ENCODE data around the gene GOT1. TPM values are rescaled to one million over a fixed set of nuclear protein-coding genes. Genes with fewer than 3 reads are reported as not detected.

The GOT1 gene
- total and polyA plus RNA-seq, 2 donors = 16.1 to 19.9 TPM

GRCh38 chr10:99442394-99442793, 12.0 kb upstream of the GOT1 start:
- WGBS = 97% methylated on average over 5 of the region's 5 CpGs
- DNase-seq (ENCODE audit: low read depth in 6 of 9, low spot score in 9 of 9) = no peak
- H3K4me3 ChIP-seq (ENCODE audit: low read length in 2 of 2) = no peak overlapping the region
- H3K4me1 ChIP-seq (ENCODE audit: control insufficient read depth in 2 of 2, insufficient read depth in 2 of 2, low read length in 2 of 2) = no peaks in the 10 kb centered on the region
- H3K27ac ChIP-seq (ENCODE audit: low read depth in 1 of 2, low read length in 1 of 2) = no peak overlapping the region
- H3K9me3 ChIP-seq (ENCODE audit: control insufficient read depth in 2 of 2, insufficient read depth in 1 of 2, low read length in 1 of 2) = no peaks in the 10 kb centered on the region
- peaks cover 0 to 7% of the 10 kb centered on the region in 2 donors for H3K27me3 ChIP-seq (ENCODE audit: control insufficient read depth in 2 of 2, insufficient read depth in 1 of 2, low read length in 1 of 2)
- no peaks in the 10 kb centered on the region for H3K36me3 ChIP-seq (ENCODE audit: control insufficient read depth in 2 of 2, insufficient read depth in 2 of 2, low read length in 1 of 2)

DNA sequence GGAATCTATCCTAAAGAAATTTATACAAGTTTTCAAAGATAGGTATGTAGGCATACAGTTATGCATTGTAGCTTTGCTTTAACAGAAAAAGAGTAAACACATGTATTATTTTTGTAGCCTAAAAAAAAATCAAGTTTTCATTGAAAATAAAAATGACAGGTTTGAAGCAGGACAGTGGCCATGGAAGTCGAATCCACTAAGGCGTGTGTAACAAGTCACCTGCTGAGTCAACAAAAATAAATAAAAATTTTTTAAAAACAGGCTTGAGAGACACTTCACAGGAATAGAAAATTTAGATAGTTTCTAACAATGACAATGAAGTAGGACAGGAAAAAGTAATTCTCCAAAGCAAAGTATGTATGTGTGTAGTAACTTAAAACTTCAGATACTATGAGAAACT, 8.5 kb upstream of the GOT1 start:
- Histone ChIP-seq H3K27ac (ENCODE audit: low read depth in 1 of 2, low read length in 1 of 2) (no peak overlapping the region), H3K4me1 (ENCODE audit: control insufficient read depth in 2 of 2, insufficient read depth in 2 of 2, low read length in 2 of 2) (no peaks in the 10 kb centered on the region), H3K27me3 (ENCODE audit: control insufficient read depth in 2 of 2, insufficient read depth in 1 of 2, low read length in 1 of 2) (no peaks in the 10 kb centered on the region), H3K9me3 (ENCODE audit: control insufficient read depth in 2 of 2, insufficient read depth in 1 of 2, low read length in 1 of 2) (no peaks in the 10 kb centered on the region), H3K36me3 (ENCODE audit: control insufficient read depth in 2 of 2, insufficient read depth in 2 of 2, low read length in 1 of 2) (no peaks in the 10 kb centered on the region), H3K4me3 (ENCODE audit: low read length in 2 of 2) (no peak overlapping the region)
- WGBS = 98% methylated on average over 2 of the region's 2 CpGs
- no peak for DNase-seq (ENCODE audit: low read depth in 6 of 9, low spot score in 9 of 9)

DNA sequence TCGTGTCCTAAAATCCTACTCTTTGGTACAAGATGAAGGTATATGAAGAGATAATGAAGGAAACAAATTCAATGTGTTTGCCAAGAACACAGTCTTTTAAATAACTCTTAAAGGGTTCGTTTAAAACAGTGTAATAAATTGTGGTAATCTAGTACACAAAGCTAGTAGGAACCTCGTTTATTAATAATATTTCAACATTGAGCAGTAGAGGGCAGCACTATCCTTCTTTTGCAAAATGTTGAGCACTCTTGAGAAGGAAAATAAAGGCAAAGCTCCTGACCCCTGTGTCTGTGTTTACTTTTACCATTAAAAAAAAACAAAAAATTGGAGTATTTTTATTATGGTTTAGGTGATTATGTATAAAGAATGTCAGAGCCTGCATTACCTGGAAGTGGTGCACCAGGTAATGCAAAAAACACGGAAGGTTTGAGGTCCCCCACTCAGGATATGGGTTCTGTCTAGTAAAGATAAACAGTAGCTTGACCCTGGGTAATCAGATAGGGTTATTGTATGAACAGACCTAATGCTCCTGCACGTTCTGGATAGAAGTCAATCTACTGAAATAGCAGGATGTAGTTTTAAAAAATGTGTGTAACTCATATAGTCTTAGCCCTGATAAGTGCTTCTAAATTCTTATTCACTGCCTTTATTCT, 5.7 kb upstream of the GOT1 start:
- DNase-seq (ENCODE audit: low read depth in 6 of 9, low spot score in 9 of 9) = peak in 5 of 9 donors; percentile 9 to 59 (median 32)
- Histone ChIP-seq H3K4me3 (ENCODE audit: low read length in 2 of 2) (no peak overlapping the region), H3K36me3 (ENCODE audit: control insufficient read depth in 2 of 2, insufficient read depth in 2 of 2, low read length in 1 of 2) (no peaks in the 10 kb centered on the region), H3K9me3 (ENCODE audit: control insufficient read depth in 2 of 2, insufficient read depth in 1 of 2, low read length in 1 of 2) (no peaks in the 10 kb centered on the region), H3K4me1 (ENCODE audit: control insufficient read depth in 2 of 2, insufficient read depth in 2 of 2, low read length in 2 of 2) (peaks cover 4 to 5% of the 10 kb centered on the region in 2 donors), H3K27me3 (ENCODE audit: control insufficient read depth in 2 of 2, insufficient read depth in 1 of 2, low read length in 1 of 2) (no peaks in the 10 kb centered on the region), H3K27ac (ENCODE audit: low read depth in 1 of 2, low read length in 1 of 2) (no peak overlapping the region)
- WGBS = 44% methylated on average over 5 of the region's 5 CpGs

- WGBS = 41% methylated on average over 1 of the region's 1 CpG
- no peak for DNase-seq (ENCODE audit: low read depth in 6 of 9, low spot score in 9 of 9)
- Histone ChIP-seq H3K4me1 (ENCODE audit: control insufficient read depth in 2 of 2, insufficient read depth in 2 of 2, low read length in 2 of 2) (peaks cover 11 to 15% of the 10 kb centered on the region in 2 donors), H3K9me3 (ENCODE audit: control insufficient read depth in 2 of 2, insufficient read depth in 1 of 2, low read length in 1 of 2) (no peaks in the 10 kb centered on the region), H3K36me3 (ENCODE audit: control insufficient read depth in 2 of 2, insufficient read depth in 2 of 2, low read length in 1 of 2) (no peaks in the 10 kb centered on the region), H3K4me3 (ENCODE audit: low read length in 2 of 2) (no peak overlapping the region), H3K27me3 (ENCODE audit: control insufficient read depth in 2 of 2, insufficient read depth in 1 of 2, low read length in 1 of 2) (no peaks in the 10 kb centered on the region), H3K27ac (ENCODE audit: low read depth in 1 of 2, low read length in 1 of 2) (no peak overlapping the region)
Measured at GRCh38 chr10:99433378-99434020, 3.1 kb upstream of the GOT1 start.

DNA sequence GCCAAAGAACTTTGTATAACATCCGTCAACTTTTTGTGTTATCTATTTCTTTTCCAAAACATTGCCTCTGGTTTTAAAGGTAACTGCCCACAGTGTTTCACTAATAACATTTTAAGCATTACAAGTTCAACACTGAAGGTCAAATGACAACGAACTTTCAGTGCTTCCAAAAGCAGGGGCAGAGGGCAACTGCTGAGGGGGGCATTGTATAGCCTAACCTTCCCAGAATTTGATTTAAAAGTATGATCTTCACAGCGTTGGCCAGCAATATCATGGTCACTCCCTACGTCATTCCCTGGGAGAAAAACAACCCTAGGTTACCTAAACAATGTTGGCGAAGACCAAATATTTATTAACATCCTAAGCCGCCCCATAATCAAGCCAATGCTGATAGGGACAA, 2.5 kb upstream of the GOT1 start:
- WGBS = 97% methylated on average over 6 of the region's 6 CpGs
- no peaks in the 10 kb centered on the region for H3K27me3 ChIP-seq (ENCODE audit: control insufficient read depth in 2 of 2, insufficient read depth in 1 of 2, low read length in 1 of 2)
- no peaks in the 10 kb centered on the region for H3K36me3 ChIP-seq (ENCODE audit: control insufficient read depth in 2 of 2, insufficient read depth in 2 of 2, low read length in 1 of 2)
- H3K27ac ChIP-seq (ENCODE audit: low read depth in 1 of 2, low read length in 1 of 2) = no peak overlapping the region
- no peak overlapping the region for H3K4me3 ChIP-seq (ENCODE audit: low read length in 2 of 2)
- DNase-seq (ENCODE audit: low read depth in 6 of 9, low spot score in 9 of 9) = no peak
- H3K4me1 ChIP-seq (ENCODE audit: control insufficient read depth in 2 of 2, insufficient read depth in 2 of 2, low read length in 2 of 2) = peaks cover 11 to 15% of the 10 kb centered on the region in 2 donors
- H3K9me3 ChIP-seq (ENCODE audit: control insufficient read depth in 2 of 2, insufficient read depth in 1 of 2, low read length in 1 of 2) = no peaks in the 10 kb centered on the region

DNA sequence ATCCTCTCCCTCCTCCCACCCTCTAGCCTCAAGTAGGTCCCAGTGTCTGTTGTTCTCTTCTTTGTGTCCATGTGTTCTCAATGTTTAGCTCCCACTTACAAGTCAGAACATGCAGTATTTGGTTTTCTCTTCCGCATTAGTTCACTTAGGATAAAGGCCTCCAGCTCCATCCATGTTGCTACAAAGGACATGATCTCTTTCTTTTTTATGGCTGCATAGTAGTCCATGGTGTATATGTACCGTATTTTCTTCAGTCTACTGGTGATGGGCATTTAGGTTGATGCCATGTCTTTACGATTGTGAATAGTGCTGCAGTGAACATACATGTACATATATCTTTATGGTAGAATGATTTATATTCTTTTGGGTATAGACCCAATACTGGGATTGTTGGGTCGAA, 1.6 kb upstream of the GOT1 start:
- H3K36me3 ChIP-seq (ENCODE audit: control insufficient read depth in 2 of 2, insufficient read depth in 2 of 2, low read length in 1 of 2) = no peaks in the 10 kb centered on the region
- no peaks in the 10 kb centered on the region for H3K27me3 ChIP-seq (ENCODE audit: control insufficient read depth in 2 of 2, insufficient read depth in 1 of 2, low read length in 1 of 2)
- H3K4me1 ChIP-seq (ENCODE audit: control insufficient read depth in 2 of 2, insufficient read depth in 2 of 2, low read length in 2 of 2) = peaks cover 11 to 15% of the 10 kb centered on the region in 2 donors
- no peak overlapping the region for H3K4me3 ChIP-seq (ENCODE audit: low read length in 2 of 2)
- H3K27ac ChIP-seq (ENCODE audit: low read depth in 1 of 2, low read length in 1 of 2) = no peak overlapping the region
- no peak for DNase-seq (ENCODE audit: low read depth in 6 of 9, low spot score in 9 of 9)
- no peaks in the 10 kb centered on the region for H3K9me3 ChIP-seq (ENCODE audit: control insufficient read depth in 2 of 2, insufficient read depth in 1 of 2, low read length in 1 of 2)
- 98% methylated on average over 4 of the region's 4 CpGs for WGBS

- Histone ChIP-seq H3K27ac (ENCODE audit: low read depth in 1 of 2, low read length in 1 of 2) (peak overlapping the region; percentile 59 to 85), H3K4me3 (ENCODE audit: low read length in 2 of 2) (peak overlapping the region; percentile 80 to 97), H3K9me3 (ENCODE audit: control insufficient read depth in 2 of 2, insufficient read depth in 1 of 2, low read length in 1 of 2) (no peaks in the 10 kb centered on the region), H3K27me3 (ENCODE audit: control insufficient read depth in 2 of 2, insufficient read depth in 1 of 2, low read length in 1 of 2) (no peaks in the 10 kb centered on the region), H3K4me1 (ENCODE audit: control insufficient read depth in 2 of 2, insufficient read depth in 2 of 2, low read length in 2 of 2) (peaks cover 11 to 15% of the 10 kb centered on the region in 2 donors), H3K36me3 (ENCODE audit: control insufficient read depth in 2 of 2, insufficient read depth in 2 of 2, low read length in 1 of 2) (no peaks in the 10 kb centered on the region)
- DNase-seq (ENCODE audit: low read depth in 6 of 9, low spot score in 9 of 9) = peak in 4 of 9 donors; percentile 4 to 37 (median 8)
- WGBS = under 1% methylated on average over 20 of the region's 20 CpGs
Measured at GRCh38 chr10:99431190-99431760, 851 bp upstream of the GOT1 start.

GRCh38 chr10:99430116-99430450, 341 bp downstream of the GOT1 start:
- Histone ChIP-seq H3K27me3 (ENCODE audit: control insufficient read depth in 2 of 2, insufficient read depth in 1 of 2, low read length in 1 of 2) (no peaks in the 10 kb centered on the region), H3K4me1 (ENCODE audit: control insufficient read depth in 2 of 2, insufficient read depth in 2 of 2, low read length in 2 of 2) (peaks cover 11 to 15% of the 10 kb centered on the region in 2 donors), H3K27ac (ENCODE audit: low read depth in 1 of 2, low read length in 1 of 2) (peak overlapping the region in 1 of 2 donors; percentile 6), H3K4me3 (ENCODE audit: low read length in 2 of 2) (peak overlapping the region; percentile 80 to 97), H3K36me3 (ENCODE audit: control insufficient read depth in 2 of 2, insufficient read depth in 2 of 2, low read length in 1 of 2) (no peaks in the 10 kb centered on the region), H3K9me3 (ENCODE audit: control insufficient read depth in 2 of 2, insufficient read depth in 1 of 2, low read length in 1 of 2) (no peaks in the 10 kb centered on the region)
- WGBS = 10% methylated on average over 14 of the region's 14 CpGs
- DNase-seq (ENCODE audit: low read depth in 6 of 9, low spot score in 9 of 9) = no peak

- Histone ChIP-seq H3K27ac (ENCODE audit: low read depth in 1 of 2, low read length in 1 of 2) (no peak overlapping the region), H3K4me1 (ENCODE audit: control insufficient read depth in 2 of 2, insufficient read depth in 2 of 2, low read length in 2 of 2) (peaks cover 11 to 15% of the 10 kb centered on the region in 2 donors), H3K4me3 (ENCODE audit: low read length in 2 of 2) (peak overlapping the region; percentile 80 to 97), H3K36me3 (ENCODE audit: control insufficient read depth in 2 of 2, insufficient read depth in 2 of 2, low read length in 1 of 2) (no peaks in the 10 kb centered on the region), H3K9me3 (ENCODE audit: control insufficient read depth in 2 of 2, insufficient read depth in 1 of 2, low read length in 1 of 2) (no peaks in the 10 kb centered on the region), H3K27me3 (ENCODE audit: control insufficient read depth in 2 of 2, insufficient read depth in 1 of 2, low read length in 1 of 2) (no peaks in the 10 kb centered on the region)
- WGBS = 46% methylated on average over 6 of the region's 6 CpGs
- no peak for DNase-seq (ENCODE audit: low read depth in 6 of 9, low spot score in 9 of 9)
Measured at GRCh38 chr10:99429517-99430095, 818 bp downstream of the GOT1 start.

All from thymus (tissue), 11 donors.